T-helper 2 cell (primary cell): ENCODE measurements around the gene GRIK2.

ENCODE experiments used
- DNase-seq, 5 experiments: peaks; one replicate each; pipeline versions ENCODE4 v3.0.0 to v3.0.0-alpha.2; 2012 to 2022

GRIK2 gene

DNA sequence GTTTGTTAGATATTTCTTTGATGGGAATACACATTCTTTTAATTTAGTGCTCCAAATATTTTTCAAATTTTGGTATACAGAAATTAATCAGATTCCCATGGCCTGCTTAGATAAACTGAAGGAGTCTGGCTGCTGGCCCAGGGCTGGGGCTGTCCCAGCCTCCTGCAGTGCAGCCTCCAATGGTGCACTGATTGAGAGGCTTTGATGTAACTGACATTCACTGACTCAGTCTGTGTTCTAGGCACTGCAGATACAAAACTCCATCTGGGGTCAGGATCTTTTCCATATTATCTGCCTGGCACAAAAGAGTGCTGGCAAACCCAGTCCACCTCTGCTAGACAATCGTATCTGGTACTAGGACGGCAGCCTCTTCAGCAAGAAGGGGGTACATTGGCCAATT is 64.8 kb downstream of the GRIK2 start:
- DNase-seq = no peak

DNA sequence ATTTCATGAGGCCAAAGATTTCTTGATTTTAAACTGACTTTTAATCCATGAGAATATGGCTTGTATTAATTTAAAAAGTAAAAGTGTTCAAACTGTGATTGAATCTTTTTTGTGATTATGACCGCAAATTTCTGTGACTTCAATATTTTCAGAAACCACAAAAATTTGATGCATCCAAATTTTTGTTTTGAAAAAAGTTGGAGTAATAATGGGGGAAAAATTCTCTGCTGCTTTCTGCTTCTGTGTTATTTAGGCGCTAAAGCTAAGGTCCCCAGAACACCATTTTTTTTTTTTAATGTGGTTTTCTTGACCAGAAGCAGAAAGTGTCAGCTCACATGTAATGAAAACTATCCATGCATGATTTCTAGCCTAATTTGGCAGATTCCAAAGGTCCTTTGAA is 65.3 kb downstream of the GRIK2 start:
- no peak for DNase-seq

DNA sequence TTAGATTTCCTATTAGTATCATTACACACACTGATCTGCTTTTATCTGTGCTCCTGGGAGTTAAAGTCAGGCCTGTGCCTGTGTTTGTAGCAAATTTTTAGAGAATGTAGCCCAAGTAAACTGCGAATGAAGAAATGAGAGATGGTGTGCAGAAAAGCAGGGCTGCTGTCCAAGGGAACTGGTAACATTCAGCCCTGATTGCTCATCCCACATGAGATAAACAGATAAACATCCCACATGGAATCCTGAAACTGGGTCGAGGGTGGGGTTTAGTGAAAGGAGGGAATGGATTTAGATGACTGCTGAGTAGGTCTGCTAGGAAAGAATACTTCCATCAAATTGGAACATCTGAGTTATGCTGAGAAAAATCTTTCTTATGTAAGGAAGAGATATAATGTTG is 69.1 kb downstream of the GRIK2 start:
- DNase-seq = no peak

DNA sequence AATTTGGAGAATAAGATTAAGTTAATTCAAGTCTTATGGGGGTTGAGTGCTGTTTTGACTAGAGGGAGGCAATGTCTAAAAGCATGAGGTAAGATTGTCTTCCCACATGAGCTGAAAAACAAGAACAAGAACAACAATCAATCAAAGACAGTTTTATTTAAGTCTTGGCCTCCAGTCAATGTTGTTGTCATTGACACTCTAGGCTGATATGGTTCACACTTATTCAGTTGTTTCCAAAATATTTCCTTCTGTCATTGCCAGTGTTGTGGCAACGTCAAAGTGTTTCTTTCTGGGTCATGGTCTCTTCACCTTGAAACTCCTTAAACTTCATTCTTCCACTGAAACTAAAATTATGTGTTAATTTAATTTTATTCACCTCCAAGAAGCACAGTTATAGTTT is 72.4 kb downstream of the GRIK2 start:
- DNase-seq = no peak

DNA sequence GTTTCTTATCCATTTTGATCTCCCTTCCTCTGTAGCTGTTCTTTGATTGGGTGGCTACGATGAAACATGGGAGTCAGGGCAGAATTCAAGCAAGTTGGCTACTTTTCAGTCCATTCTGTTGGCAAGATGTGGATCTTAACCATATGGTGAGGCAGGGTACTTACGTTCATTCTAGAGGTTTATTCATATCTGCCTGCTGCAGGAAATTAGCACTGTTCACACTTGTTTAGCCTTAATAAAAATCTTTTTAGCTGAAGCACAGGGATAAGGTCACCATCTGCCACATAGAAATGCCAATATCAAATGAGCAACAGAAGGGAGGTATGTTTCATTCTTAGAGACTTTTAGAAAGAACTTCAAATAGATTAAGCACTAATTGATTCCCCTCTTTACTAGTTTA is 83.9 kb downstream of the GRIK2 start:
- no peak for DNase-seq

DNA sequence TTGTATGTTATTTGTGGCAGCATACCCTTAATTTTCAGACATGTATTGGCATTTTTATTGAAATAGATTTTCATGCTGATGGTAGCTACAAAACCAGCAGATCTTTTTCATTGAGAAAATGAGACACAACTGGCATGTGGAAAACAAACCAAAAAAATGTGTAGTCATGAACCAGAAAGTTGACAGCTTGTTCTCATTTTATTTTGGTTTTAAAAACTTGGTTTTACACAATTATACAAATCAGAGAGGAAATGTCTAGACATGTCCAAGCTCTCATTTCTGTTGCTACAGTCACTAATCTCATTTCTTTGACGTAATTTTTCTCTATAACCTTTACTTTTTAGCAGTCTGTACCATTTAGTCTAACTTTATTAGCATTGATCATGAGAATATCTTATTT is 85.4 kb downstream of the GRIK2 start:
- DNase-seq = no peak

DNA sequence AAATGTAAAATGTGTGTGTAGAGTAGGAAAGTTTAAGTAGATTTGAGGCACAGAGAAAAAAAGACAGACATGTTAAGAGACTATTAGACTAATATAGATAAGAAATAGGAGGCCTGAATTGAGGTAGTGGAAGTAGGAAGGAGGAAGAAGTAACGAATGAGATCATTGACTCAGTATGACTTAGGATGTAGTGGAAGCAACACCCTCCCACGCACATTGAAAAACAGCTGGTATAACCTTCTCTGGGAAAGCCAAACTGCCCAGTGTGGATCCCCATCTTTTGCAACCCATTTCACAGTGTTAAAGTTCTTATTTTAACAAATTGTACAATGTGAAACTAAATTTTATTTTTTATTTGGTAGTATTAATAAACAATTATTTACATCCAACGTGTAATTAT is 89.1 kb downstream of the GRIK2 start:
- no peak for DNase-seq

DNA sequence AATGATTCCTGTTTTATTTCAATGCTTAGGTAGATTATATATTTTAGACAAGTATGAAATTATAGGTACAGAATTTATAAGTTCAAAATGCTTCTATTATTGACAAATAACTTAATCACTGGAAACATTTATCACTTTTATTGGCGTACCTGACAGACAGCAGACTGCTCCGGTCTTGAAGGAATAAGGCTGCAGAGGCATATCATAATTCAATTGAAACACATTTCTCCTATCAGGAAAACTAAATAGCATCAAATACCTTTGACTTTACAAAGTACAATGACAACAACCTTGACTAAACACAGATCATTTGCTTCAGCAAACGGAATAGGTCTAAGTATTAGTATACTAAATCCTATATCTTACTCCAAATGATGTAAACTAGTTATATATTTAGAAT is 91.3 kb downstream of the GRIK2 start:
- no peak for DNase-seq

DNA sequence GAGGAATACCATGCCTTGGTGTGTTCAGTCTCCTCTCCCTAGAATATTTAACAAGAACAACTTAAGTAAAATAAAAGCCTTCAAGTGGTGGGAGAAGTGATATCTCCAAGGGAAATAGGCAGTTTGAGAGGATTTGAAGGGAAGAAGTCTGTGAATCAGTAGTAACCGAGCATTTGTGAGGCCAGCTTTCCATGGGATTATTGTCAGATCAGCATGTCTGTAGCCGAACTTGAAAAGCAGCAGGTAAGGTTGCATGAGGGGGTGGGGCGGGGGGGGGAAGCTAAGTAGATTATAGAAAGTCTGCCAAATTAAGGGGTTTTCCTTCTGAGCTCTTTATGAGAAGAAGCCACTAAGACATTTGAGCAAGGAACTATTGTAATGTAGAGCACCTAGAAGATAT is 92.6 kb downstream of the GRIK2 start:
- no peak for DNase-seq

DNA sequence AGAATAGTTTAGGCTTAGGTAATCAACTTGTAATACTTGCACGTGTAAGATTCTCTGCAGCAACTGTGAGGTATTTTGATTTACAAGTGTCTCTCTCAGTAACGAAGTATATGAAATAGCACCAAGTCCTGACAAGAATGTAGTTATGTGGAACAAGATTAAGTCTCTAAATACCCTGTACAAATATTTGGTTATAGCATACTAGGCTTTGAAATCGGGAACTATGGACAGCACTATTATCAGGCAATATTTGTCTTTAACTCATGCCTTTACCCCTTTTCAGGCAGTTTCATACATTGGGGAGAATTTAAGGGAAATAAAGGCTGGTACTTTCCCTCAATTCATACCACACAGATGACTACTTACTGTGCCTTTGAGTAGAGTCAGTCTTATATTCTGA is 93.2 kb downstream of the GRIK2 start:
- no peak for DNase-seq

DNA sequence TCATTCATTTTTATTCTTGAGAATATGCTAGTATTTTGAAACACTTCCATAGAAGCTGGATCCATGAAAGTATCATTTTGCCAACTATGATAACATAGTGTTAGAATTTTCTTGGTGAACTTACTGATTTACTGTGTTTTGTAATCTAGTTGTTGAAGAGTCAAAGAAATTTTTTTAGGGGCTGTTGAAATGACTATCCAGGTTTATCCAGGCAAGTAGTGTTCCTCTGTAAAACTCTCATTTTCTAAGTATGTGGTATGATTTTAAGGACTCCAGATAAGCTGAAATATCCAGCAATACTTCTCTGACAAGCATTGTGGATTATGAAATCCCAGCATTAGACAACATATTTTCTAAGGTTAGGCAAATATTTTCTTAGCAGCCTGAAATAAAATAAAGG is 95.9 kb downstream of the GRIK2 start:
- DNase-seq = no peak

DNA sequence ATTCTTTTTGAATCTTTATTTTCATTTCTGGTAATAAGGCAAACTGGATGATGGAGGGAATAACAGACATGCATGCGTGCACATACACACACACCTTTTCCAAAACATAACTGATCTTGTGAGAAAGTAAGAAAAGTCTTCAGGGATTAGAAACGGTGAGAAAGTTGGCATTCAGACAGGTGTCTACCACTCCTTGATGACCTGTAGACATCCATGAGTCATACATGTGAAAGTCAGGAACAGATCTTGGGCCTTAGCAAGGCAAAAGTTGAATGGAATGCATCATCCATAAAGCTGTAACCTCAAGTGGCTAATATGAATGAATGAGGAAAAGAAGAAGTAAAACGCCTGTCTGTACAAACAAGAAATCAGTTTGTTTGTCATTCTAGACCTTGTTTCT is 97.3 kb downstream of the GRIK2 start:
- DNase-seq = no peak

DNA sequence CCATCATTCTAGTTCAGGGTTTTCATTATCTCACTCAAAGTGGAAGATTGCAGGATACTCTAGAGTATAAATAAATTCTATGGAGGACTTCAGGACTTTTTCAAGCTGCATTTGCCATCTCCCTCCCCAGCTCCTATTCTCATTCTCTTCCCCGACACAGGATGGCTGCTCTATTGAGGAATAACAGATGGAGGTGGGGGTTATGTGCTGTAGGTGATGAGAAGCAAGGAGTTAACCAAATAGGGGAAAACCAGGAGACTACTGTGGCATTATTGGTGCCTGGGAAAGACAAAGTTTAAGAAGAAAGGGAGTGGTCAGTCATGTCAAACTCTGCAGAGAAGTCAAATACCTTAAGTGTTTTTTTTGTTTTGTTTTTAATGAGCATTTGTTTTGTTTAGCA is 109.3 kb downstream of the GRIK2 start:
- DNase-seq = no peak

DNA sequence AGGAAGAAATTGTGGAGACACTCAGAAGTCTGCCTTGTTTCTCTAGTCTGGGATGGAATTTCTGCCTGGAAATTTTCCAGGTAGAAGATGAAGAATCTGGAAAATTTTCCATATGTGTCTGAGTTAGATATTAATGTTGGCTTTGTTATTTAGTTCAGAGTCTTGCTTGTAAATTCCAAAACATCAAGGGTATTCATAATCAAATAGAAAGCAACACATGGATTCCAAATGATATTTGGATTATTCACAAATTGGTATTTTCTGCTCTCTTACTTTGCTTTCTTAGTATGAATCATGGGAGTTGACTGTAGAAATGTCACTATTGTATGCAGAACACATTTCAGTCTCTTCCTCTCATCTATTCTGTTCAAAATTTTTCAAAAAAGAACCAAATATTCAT is 116.0 kb downstream of the GRIK2 start:
- no peak for DNase-seq

DNA sequence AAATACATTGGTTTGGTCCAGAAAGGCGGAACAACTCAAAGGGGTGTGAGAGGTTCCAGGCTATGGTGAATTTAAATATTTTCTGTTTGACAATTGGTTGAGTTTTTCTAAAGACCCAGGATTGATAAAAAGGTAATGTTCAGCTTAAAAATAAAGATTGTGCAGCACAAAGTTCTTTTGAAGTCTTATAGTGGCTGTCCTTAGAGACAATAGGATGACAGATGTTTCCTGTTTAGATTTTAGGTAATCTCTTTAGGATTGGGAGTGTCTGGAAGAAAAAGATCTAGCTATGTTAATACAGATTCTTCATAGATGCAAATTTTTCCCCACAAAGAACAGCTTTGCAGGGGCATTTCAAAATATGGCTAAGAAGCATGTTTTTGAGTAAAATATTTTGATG is 119.7 kb downstream of the GRIK2 start:
- no peak for DNase-seq

DNA sequence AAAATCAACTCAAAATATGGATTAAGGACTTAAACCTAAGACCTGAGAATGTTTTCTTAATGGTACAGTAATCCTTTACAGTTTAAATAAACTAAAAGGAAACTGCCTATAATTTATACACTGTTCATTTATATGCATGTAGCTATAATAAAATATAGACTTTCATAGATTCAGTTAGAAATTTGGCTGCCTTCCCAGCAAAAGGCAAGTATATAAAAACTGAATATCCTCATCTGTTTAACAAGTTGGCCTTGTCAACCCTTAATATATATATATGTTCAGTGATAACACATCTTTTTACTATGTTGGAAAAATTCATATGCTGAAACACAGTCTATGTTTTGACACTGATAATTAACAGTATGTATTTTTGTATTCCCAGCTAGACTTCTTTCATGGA is 123.1 kb downstream of the GRIK2 start:
- no peak for DNase-seq

DNA sequence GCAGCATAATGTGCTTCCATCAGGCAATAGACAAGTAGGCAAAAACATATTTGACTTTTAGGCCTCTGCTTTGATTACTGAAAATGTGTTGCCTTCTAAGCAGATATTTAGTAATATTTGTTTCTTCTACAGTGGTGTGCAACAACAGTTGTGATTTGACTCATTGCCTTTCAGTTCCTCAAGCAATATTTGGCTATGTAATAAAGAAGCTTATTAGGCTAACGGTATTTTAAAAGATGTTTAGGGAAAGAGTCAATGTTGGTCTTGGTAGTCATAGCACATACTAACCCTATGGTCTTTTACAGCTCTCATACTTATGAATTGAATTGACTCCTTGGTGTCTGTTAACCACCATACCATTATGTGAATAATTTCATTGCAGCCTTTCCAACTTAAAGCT is 124.1 kb downstream of the GRIK2 start:
- no peak for DNase-seq

DNA sequence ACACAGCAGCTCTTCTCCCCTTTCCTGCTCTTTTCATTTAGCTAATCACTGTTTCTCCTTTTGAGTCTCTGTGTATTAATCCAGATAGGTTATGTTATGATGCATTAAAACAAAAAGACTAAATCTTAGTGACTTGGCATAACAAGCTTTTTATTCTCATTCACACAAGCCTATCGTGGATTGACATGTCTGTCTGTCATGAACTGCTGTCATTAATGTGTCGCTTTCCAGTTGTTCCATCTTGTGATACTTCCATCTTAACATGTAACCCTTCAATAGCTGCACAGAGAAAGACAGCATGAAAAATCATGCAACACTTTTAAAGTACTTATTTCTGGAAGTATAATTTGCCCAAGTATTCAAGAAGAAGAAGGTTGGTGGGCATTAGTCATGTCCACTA is 128.7 kb downstream of the GRIK2 start:
- DNase-seq = no peak

DNA sequence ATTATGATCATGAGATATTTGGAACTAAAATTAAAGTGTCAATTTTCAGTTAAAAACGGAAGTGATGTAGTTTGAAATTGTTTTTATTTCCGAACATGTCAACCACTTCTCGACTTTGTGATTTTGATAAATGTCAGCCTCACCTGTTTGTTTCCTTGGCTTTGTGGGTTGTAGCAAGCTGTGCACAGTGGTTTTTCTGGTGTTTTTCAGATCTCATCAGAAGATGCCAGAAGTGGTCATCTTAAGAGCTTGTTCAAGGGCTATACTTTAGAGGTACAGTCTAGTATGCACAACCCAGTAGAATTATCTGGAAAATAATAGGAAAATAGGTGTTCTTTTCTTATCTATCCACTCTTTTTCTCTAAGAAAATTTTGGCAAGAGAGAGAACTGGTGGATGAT is 134.0 kb downstream of the GRIK2 start:
- no peak for DNase-seq

DNA sequence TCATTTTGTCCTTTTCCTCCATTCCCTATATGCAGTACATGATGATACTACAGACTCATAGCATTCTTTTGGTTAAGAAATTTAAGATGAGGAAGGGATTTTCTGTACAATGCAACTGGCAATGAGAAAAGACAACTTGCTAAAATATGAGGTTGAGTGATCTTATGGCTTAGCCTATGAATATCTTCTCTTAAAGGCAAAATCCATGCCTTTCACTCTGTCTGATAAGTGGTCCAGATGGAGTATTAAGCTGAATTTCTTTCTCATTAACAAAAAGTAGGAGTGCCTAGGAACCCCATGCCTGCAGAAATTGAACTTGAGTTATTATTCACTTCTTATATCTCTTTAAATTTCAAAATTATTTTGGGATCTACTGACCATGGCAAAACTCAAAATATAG is 135.3 kb downstream of the GRIK2 start:
- DNase-seq = no peak

DNA sequence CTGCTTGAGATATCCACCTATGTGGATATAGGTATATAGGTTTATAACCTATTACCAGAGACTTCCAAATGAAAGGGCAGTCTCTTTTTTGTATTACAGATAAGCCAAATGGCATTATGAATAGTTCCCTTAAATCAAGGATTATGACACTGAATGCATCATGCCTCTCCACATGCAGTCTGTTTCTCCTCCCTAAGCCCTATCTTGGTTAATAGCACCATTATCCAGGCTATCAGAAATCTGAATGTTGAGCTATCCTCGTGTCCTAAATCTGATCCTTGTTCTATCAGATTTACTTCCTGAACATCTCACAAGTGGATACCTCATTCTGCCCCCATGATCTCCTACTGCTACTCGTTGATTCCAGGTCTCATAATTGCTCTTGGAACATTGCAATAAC is 138.0 kb downstream of the GRIK2 start:
- no peak for DNase-seq

DNA sequence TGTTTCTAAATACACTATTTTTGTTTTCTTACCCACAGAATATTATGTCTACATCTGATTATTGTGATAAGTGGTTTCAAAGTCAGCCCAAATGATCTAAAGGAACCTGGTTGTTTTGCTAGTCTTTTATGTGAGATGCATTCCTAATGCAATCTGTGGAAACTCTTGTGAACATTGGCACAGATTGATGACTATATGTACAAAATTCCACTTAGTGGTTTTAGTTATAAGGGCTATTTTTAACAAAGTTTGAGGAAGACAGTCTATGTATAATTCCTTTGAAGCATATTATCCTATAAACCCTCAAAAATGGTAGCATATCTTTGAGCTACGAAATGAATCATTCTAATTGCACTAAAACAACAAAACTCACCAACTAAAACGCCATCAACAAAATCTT is 140.9 kb downstream of the GRIK2 start:
- DNase-seq = no peak

DNA sequence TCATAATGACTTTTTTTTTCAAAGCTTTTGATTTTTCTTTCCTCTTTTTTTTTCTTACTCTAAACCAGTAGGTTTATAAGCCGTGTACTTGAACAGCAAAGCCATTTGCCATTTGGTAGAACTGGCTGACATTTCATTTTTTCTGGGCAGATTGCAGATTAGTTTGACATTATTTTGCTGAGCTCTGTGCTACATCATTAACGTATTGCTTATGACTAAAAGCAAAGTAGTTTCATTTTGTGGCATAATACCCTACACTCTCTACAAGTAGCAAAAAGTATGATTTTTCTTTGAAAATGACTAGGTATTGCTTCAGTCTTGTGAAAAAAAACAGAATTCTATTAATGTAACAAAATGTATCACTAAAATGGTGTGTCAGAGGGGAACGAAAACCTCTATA is 141.3 kb downstream of the GRIK2 start:
- no peak for DNase-seq

DNA sequence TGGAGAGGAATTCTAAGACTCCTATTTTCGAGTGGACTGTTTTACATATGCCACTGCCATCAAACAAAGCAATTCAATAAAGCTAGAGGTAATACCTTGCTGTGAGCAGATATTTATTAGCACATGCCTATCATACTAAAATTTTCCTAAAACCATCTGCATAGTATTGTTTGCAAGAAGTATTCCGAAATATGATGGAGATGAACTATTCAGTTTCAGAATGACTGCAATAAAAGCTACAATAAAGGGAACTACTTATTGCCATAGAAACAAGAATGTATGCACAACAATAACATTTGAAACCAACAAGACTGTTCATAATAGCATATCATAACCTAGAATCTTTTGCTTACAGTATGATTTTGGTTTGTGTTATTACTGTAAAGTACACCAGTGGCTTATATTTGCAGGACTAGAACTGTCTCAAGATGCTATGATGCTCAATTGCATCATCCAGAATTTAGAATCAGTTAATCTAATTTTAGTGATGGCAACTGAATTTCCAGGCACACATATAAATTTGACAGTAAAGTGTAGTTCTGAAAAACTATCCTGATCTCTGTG is 144.3 kb downstream of the GRIK2 start:
- DNase-seq = no peak

DNA sequence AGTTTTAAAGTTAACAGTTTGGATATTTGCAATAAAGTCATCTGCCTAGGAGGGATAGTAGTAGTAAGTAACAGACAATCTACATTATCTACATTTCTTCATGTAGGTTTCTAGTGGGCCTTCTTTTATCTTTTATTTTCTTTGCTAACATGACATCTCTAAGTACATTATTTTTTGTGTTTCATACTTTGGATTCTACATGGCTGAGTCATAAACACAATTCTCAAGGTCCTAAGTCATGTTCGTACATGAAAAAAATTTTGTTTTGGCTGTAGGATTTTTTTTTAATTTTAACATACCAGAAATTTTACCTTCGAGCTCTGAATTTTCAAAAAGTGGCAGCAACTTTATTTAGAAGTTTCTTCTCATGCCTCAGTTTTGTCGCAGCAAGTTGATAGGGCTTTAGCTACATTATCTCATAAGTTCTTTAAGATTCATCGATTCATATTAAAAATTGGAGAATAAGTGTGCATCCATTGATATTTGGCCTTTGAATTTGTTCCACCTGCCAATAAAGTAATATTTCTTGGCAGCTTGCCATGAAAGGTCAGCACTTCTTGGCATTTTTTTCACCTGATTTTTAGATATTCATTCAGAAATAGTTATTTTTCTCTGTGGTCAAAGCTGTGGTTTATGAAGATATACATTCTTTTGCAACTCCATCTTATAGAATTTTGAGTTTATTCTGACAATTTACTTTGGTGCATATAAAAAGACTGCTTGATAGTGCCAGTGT is 146.2 kb downstream of the GRIK2 start:
- no peak for DNase-seq
